ENCODE results near the gene YBX3.

GRCh38 chr12:10716704-10717315, 6.3 kb downstream of the YBX3 start:
- TF ChIP-seq CTCF (IDR thresholded peaks at IDR 0.05) (no peak), POLR2A (IDR thresholded peaks at IDR 0.05) (no peak)

Data from right lobe of liver (tissue), 4 donors.